ENCODE results near the gene FAM25A. TPM values are rescaled to one million over a fixed set of nuclear protein-coding genes. Genes with fewer than 3 reads are reported as not detected.
"Not testable (repeated sequence)": the region's sequence is repeated elsewhere in the genome, so short reads cannot be mapped to it uniquely, and the experiment has no call there.

FAM25A gene
- total RNA-seq, 2 donors from 2014 or later: not detected

GRCh38 chr10:87007124-87007523, 13.0 kb upstream of the FAM25A start:
- ATAC-seq; DNase-seq; intact Hi-C loops (cut with DNase I, micrococcal nuclease): not testable (repeated sequence)

DNA sequence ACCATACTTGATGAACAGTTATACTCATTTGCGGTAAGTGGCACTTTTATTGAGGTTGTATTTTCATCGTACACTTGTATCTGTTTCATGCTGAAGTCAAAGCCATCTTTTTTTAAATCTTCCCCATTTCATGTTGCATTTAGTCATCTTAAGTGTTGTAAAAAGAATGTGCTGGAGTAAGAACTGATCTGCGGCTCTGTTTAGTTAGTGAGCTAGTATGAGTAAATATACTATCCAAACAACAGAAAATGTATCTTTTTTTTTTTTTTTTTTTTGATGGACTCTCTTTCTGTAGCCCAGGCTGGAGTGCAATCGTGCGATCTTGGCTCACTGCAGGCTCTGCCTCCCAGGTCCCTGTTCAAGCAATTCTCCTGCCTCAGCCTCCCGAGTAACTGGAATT, 12.4 kb upstream of the FAM25A start:
- DNase-seq; intact Hi-C loops (cut with DNase I, micrococcal nuclease); ATAC-seq: not testable (repeated sequence)

GRCh38 chr10:87008303-87008702, 11.8 kb upstream of the FAM25A start:
- ATAC-seq (peak; percentile 73), DNase-seq (peak; percentile 56 to 75)
- intact Hi-C loops (cut with DNase I, micrococcal nuclease): not testable (repeated sequence)

- DNase-seq; ATAC-seq; intact Hi-C loops (cut with DNase I, micrococcal nuclease): not testable (repeated sequence)
Measured at GRCh38 chr10:87009134-87009696, 10.9 kb upstream of the FAM25A start.

- not testable (repeated sequence) for ATAC-seq, DNase-seq
Measured at GRCh38 chr10:87013528-87013927, 6.6 kb upstream of the FAM25A start.

GRCh38 chr10:87014986-87015716, 4.9 kb upstream of the FAM25A start:
- intact Hi-C loops (cut with DNase I, micrococcal nuclease): not testable (repeated sequence)

More at GRCh38 chr10:87013528-87013927, 6.6 kb upstream of the FAM25A start:
- intact Hi-C loops (cut with DNase I, micrococcal nuclease): not testable (repeated sequence)

GRCh38 chr10:87018127-87018526, 2.0 kb upstream of the FAM25A start:
- DNase-seq; ATAC-seq; intact Hi-C loops (cut with DNase I, micrococcal nuclease): not testable (repeated sequence)

More at GRCh38 chr10:87014986-87015716, 4.9 kb upstream of the FAM25A start:
- ATAC-seq, DNase-seq: not testable (repeated sequence)

GRCh38 chr10:87019066-87019465, 1.0 kb upstream of the FAM25A start:
- intact Hi-C loops (cut with DNase I, micrococcal nuclease); DNase-seq; ATAC-seq: not testable (repeated sequence)

- DNase-seq; intact Hi-C loops (cut with DNase I, micrococcal nuclease); ATAC-seq: not testable (repeated sequence)
Measured at GRCh38 chr10:87019504-87019903, 590 bp upstream of the FAM25A start.

DNA sequence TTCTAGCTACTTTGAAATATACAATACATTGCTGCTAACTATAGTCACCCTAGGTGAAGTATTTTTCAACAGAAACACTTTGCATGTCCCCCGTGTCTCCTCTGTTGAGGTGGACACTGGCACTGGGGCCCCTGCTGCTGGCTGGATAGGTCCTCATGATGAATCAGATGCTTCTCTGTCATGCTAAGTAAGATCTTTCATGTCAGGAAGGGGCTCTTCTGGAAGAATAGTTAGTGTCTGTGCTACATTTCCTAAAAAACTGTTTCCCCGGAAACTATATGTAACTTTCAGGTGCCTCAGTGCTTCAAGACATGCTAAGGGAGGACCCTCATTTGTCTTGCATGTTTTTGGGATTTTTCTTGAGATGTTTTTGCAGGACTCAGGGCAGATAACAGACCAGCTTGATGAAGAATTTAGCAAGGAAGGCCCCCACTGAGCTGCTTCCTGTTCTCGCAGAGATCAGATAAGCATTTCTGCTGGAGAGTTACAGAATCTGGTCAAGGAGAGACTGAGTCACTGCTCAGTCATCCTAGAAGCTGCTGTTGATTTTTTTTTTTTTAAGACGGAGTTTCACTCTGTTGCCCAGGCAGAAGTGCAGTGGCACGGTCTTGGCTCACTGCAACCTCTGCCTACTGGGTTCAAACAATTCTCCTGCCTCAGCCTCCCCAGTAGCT, 5.3 kb downstream of the FAM25A start:
- DNase-seq; intact Hi-C loops (cut with DNase I, micrococcal nuclease); ATAC-seq: not testable (repeated sequence)

- ATAC-seq; intact Hi-C loops (cut with DNase I, micrococcal nuclease); DNase-seq: not testable (repeated sequence)
Measured at GRCh38 chr10:87026747-87027508, 6.8 kb downstream of the FAM25A start.

GRCh38 chr10:87030419-87030818, 10.3 kb downstream of the FAM25A start:
- ATAC-seq; DNase-seq; intact Hi-C loops (cut with DNase I, micrococcal nuclease): not testable (repeated sequence)

- ATAC-seq: no peak
- intact Hi-C loops (cut with DNase I, micrococcal nuclease): no loop called here
- no peak for DNase-seq
Measured at GRCh38 chr10:87030912-87031635, 11.0 kb downstream of the FAM25A start.

DNA sequence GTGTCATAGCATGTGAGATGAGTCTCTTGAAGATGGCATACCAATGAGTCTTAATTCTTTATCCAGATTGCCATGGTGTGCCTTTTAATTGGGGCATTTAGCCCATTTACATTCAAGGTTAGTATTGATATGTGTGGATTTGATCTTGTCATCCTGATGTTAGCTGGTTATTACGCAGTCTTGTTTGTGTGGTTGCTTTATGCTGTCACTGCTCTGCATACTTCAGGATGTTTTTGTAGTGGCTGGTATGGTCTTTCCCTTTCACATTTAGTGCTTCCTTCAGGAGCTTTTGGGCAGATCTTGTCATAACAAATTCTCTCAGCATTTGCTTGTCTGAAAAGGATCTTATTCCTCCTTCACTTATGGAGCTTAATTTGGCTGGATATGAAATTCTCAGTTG, 16.5 kb downstream of the FAM25A start:
- intact Hi-C loops (cut with DNase I, micrococcal nuclease): no loop called here
- ATAC-seq: no peak
- DNase-seq: no peak

GRCh38 chr10:87038286-87038717, 18.2 kb downstream of the FAM25A start:
- ATAC-seq: peak; percentile 55
- intact Hi-C loops (cut with DNase I, micrococcal nuclease): no loop called here

DNA sequence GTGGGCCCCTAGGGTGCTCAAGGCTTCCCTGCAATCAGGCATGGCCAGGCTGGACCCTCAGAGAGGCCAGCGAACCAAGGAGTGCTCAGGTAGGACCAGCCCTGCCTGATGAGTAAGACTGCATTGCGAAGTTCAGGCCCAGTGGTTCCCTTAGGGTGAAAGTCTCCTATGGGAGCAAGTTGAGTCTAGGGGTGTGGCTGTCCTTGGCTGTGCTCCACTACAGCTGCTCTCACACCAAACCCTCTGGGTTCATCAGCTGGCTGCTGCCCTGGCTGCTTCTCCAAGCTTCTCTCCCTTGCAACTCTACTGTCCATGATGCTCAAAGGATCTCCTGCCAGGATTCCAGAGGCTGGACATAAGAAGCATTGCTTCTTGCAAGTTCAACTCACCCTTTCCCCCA, 18.7 kb downstream of the FAM25A start:
- intact Hi-C loops (cut with DNase I, micrococcal nuclease): no loop called here
- DNase-seq (peak in 1 of 2 donors; percentile 35), ATAC-seq (peak; percentile 96)

More at GRCh38 chr10:87038286-87038717, 18.2 kb downstream of the FAM25A start:
- DNase-seq: peak in 1 of 2 donors; percentile 17

DNA sequence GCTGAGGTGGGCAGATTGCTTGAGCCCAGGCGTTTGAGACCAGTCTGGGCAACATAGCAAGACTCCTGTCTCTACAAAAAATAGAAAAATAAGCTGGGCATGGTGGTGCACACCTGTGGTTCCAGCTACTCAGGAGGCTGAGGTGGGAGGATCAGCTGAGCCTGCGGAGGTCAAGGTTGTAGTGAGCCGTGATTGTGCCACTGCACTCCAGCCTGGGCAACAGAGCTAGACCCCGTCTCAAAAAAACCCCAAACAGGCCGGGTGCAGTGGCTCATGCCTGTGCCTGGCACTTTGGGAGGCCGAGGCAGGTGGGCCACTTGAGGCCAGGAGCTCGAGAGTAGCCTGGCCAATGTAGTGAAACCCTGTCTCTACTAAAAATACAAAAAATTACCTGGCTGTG, 23.5 kb downstream of the FAM25A start:
- ATAC-seq; DNase-seq; intact Hi-C loops (cut with DNase I, micrococcal nuclease): not testable (repeated sequence)

- ATAC-seq: no peak
- intact Hi-C loops (cut with DNase I, micrococcal nuclease): no loop called here
- no peak for DNase-seq
Measured at GRCh38 chr10:87045434-87045938, 25.4 kb downstream of the FAM25A start.

All from left colon (tissue), 2 donors.